Measurements from ENCODE around the gene ZCCHC8.
"Not testable (repeated sequence)": the region's sequence is repeated elsewhere in the genome, so short reads cannot be mapped to it uniquely, and the experiment has no call there.

The ZCCHC8 gene

GRCh38 chr12:122469856-122470255 is 30.9 kb downstream of the ZCCHC8 start:
- DNase-seq = not testable (repeated sequence)

- no peak for DNase-seq
These were observed 32.7 kb downstream of the ZCCHC8 start for GRCh38 chr12:122467983-122468382.

- DNase-seq = not testable (repeated sequence)
These were observed 36.3 kb downstream of the ZCCHC8 start for GRCh38 chr12:122464317-122465042.

GRCh38 chr12:122460641-122461040 is 40.1 kb downstream of the ZCCHC8 start:
- no peak for DNase-seq

GRCh38 chr12:122460061-122460460 is 40.7 kb downstream of the ZCCHC8 start:
- no peak for DNase-seq

- no peak for DNase-seq
These were observed 41.5 kb downstream of the ZCCHC8 start for GRCh38 chr12:122459211-122459610.

- no peak for DNase-seq
These were observed 42.4 kb downstream of the ZCCHC8 start for GRCh38 chr12:122458105-122459035.

GRCh38 chr12:122457627-122458026 is 43.1 kb downstream of the ZCCHC8 start:
- no peak for DNase-seq

GRCh38 chr12:122454739-122455138 is 46.0 kb downstream of the ZCCHC8 start:
- DNase-seq = no peak

GRCh38 chr12:122454250-122454721 is 46.4 kb downstream of the ZCCHC8 start:
- no peak for DNase-seq

GRCh38 chr12:122452701-122453285 is 47.9 kb downstream of the ZCCHC8 start:
- DNase-seq = peak in 1 of 2 experiments; percentile 1

GRCh38 chr12:122449317-122449716 is 51.4 kb downstream of the ZCCHC8 start:
- no peak for DNase-seq

GRCh38 chr12:122447825-122448224 is 52.9 kb downstream of the ZCCHC8 start:
- not testable (repeated sequence) for DNase-seq

GRCh38 chr12:122446390-122446789 is 54.3 kb downstream of the ZCCHC8 start:
- DNase-seq = not testable (repeated sequence)

- DNase-seq = not testable (repeated sequence)
These were observed 56.7 kb downstream of the ZCCHC8 start for GRCh38 chr12:122444071-122444470.

GRCh38 chr12:122438822-122439221 is 61.9 kb downstream of the ZCCHC8 start:
- DNase-seq = not testable (repeated sequence)

GRCh38 chr12:122437656-122438121 is 63.0 kb downstream of the ZCCHC8 start:
- peak; percentile 43 to 67 for DNase-seq

GRCh38 chr12:122435186-122435585 is 65.5 kb downstream of the ZCCHC8 start:
- DNase-seq = no peak

- not testable (repeated sequence) for DNase-seq
These were observed 71.7 kb downstream of the ZCCHC8 start for GRCh38 chr12:122429043-122429442.

- DNase-seq = no peak
These were observed 73.3 kb downstream of the ZCCHC8 start for GRCh38 chr12:122427403-122427802.

- peak in 1 of 2 experiments; percentile 39 for DNase-seq
These were observed 77.2 kb downstream of the ZCCHC8 start for GRCh38 chr12:122423258-122424165.

- DNase-seq = peak; percentile 25 to 39
These were observed 77.9 kb downstream of the ZCCHC8 start for GRCh38 chr12:122422730-122423257.
